SU-DHL-6 (cell line): Measurements from ENCODE around the gene PRSS50.

Experiments used
- H2AFZ ChIP-seq: fragments of 200-600 bp; sonication (generic); 2 replicates; pipeline ENCODE4 v1.6.1; 2014; ENCODE audit warnings: low read depth, mild to moderate bottlenecking, moderate library complexity, mixed read lengths, antibody characterized with exemption, low read length; ENCODE audit not compliant: severe bottlenecking
- H3F3A ChIP-seq: fragments of 200-600 bp; shearing (Covaris generic); 2 replicates; pipeline ENCODE4 v1.6.0; 2016; ENCODE audit warnings: antibody characterized with exemption, mild to moderate bottlenecking; ENCODE audit not compliant: insufficient read depth
- H3K27ac ChIP-seq: fragments of 200-600 bp; sonication (generic); 2 replicates; pipeline ENCODE4 v1.5.1; 2016; ENCODE audit warnings: low read depth, mild to moderate bottlenecking, low read length, moderate library complexity, mixed read lengths
- H3K27me3 ChIP-seq: fragments of 200-600 bp; sonication (generic), shearing (Covaris generic); 2 replicates; pipeline ENCODE4 v1.6.0; 2014; ENCODE audit warnings: mild to moderate bottlenecking, low read length
- H3K36me3 ChIP-seq: fragments of 200-600 bp; sonication (generic); 2 replicates; pipeline ENCODE4 v1.6.1; 2014; ENCODE audit warnings: mild to moderate bottlenecking, low read length, mixed read lengths
- H3K4me2 ChIP-seq: fragments of 300-600, 200-600 bp; shearing (Covaris generic), sonication (generic); 2 replicates; pipeline ENCODE4 v1.6.0; 2014; ENCODE audit warnings: low read length, low read depth, mild to moderate bottlenecking; ENCODE audit not compliant: poor library complexity, severe bottlenecking
- H3K4me3 ChIP-seq: fragments of 200-600 bp; sonication (generic); 2 replicates; pipeline ENCODE4 v1.5.1; 2014; ENCODE audit warnings: antibody characterized with exemption, low read length, mild to moderate bottlenecking, mixed read lengths; ENCODE audit not compliant: insufficient read depth, poor library complexity, severe bottlenecking
- H3K79me2 ChIP-seq: fragments of 200-600 bp; sonication (generic); 2 replicates; pipeline ENCODE4 v1.6.1; 2014; ENCODE audit warnings: mild to moderate bottlenecking, low read length, moderate library complexity; ENCODE audit not compliant: insufficient read depth
- H3K9ac ChIP-seq: fragments of 200-600 bp; sonication (generic); 2 replicates; pipeline ENCODE4 v1.7.0; 2014; ENCODE audit warnings: mild to moderate bottlenecking, low read length
- H3K9me2 ChIP-seq: fragments of 200-600 bp; sonication (generic); replicated peaks from 2 replicates; pipeline ENCODE4 v1.6.1; 2014; ENCODE audit warnings: low read length; ENCODE audit not compliant: insufficient read depth
- H3K9me3 ChIP-seq: fragments of 200-600 bp; sonication (generic); 2 replicates; pipeline ENCODE4 v1.6.1; 2014; ENCODE audit warnings: low read length, mixed read lengths; ENCODE audit not compliant: insufficient read depth
- H4K20me1 ChIP-seq: fragments of 200-600 bp; sonication (generic); 2 replicates; pipeline ENCODE4 v1.6.1; 2014; ENCODE audit warnings: low read depth, mild to moderate bottlenecking, antibody characterized with exemption, low read length, moderate library complexity, mixed read lengths
- CTCF ChIP-seq: fragments of 200-600 bp; sonication (generic); IDR thresholded peaks from one replicate; pipeline ENCODE4 v1.5.1; 2017; ENCODE audit warnings: antibody characterized with exemption, mild to moderate bottlenecking, low read length, moderate library complexity; ENCODE audit not compliant: insufficient read depth, poor library complexity, severe bottlenecking
- EZH2phosphoT487 ChIP-seq: fragments of 200-600 bp; sonication (generic), shearing (Covaris generic); conservative IDR thresholded peaks from 2 replicates; pipeline ENCODE4 v1.6.1; 2018; ENCODE audit warnings: mild to moderate bottlenecking, antibody characterized with exemption, low read length, moderate library complexity, mixed read lengths

Gene PRSS50

GRCh38 chr3:46708401-46709156, 9.1 kb downstream of the PRSS50 start:
- Histone ChIP-seq H3K79me2 (no peaks in the 10 kb centered on the region), H3F3A (no peaks in the 10 kb centered on the region), H3K27ac (no peak overlapping the region), H3K9me3 (no peaks in the 10 kb centered on the region), H2AFZ (no peak overlapping the region), H3K9ac (no peak overlapping the region), H3K9me2 (no peaks in the 10 kb centered on the region), H3K27me3 (no peaks in the 10 kb centered on the region), H3K4me3 (no peak overlapping the region), H3K36me3 (no peaks in the 10 kb centered on the region), H4K20me1 (no peaks in the 10 kb centered on the region), H3K4me2 (no peak overlapping the region)
- TF ChIP-seq EZH2phosphoT487 (no peak), CTCF (no peak)

GRCh38 chr3:46707601-46708011, 10.1 kb downstream of the PRSS50 start:
- Histone ChIP-seq H3K4me3 (no peak overlapping the region), H3K9ac (no peak overlapping the region), H3K27me3 (no peaks in the 10 kb centered on the region), H3K9me2 (no peaks in the 10 kb centered on the region), H3F3A (no peaks in the 10 kb centered on the region), H3K36me3 (no peaks in the 10 kb centered on the region), H3K4me2 (no peak overlapping the region), H3K27ac (no peak overlapping the region), H3K79me2 (no peaks in the 10 kb centered on the region), H3K9me3 (no peaks in the 10 kb centered on the region), H4K20me1 (no peaks in the 10 kb centered on the region), H2AFZ (no peak overlapping the region)
- TF ChIP-seq EZH2phosphoT487 (no peak), CTCF (no peak)

- no peak overlapping the region for H3K27ac ChIP-seq
- H3K4me3 ChIP-seq: no peak overlapping the region
- H3K36me3 ChIP-seq: no peaks in the 10 kb centered on the region
- H3K27me3 ChIP-seq: no peaks in the 10 kb centered on the region
- no peaks in the 10 kb centered on the region for H3F3A ChIP-seq
- TF ChIP-seq CTCF: no peak
- no peak for TF ChIP-seq EZH2phosphoT487
- no peak overlapping the region for H3K4me2 ChIP-seq
- no peaks in the 10 kb centered on the region for H3K9me2 ChIP-seq
- no peak overlapping the region for H2AFZ ChIP-seq
- no peaks in the 10 kb centered on the region for H3K9me3 ChIP-seq
- no peak overlapping the region for H3K9ac ChIP-seq
- no peaks in the 10 kb centered on the region for H3K79me2 ChIP-seq
- H4K20me1 ChIP-seq: no peaks in the 10 kb centered on the region
These were observed 10.7 kb downstream of the PRSS50 start for GRCh38 chr3:46706771-46707582.
